Stimulated activated CD4-positive, alpha-beta T cell treated with anti-CD3 and anti-CD28 coated beads, Interleukin-1b, Interleukin-23, amount 100 ng/mL, for 24 hours (primary cell): ENCODE results near the gene CYP27A1.
"Not testable (repeated sequence)": the region's sequence is repeated elsewhere in the genome, so short reads cannot be mapped to it uniquely, and the experiment has no call there.

ENCODE experiments used
- DNase-seq, 4 experiments: peaks; one replicate each; pipeline ENCODE4 v3.0.0-alpha.2; 2020; ENCODE audit warnings: low read depth in 4 of 4, low spot score in 1 of 4

Gene CYP27A1

DNA sequence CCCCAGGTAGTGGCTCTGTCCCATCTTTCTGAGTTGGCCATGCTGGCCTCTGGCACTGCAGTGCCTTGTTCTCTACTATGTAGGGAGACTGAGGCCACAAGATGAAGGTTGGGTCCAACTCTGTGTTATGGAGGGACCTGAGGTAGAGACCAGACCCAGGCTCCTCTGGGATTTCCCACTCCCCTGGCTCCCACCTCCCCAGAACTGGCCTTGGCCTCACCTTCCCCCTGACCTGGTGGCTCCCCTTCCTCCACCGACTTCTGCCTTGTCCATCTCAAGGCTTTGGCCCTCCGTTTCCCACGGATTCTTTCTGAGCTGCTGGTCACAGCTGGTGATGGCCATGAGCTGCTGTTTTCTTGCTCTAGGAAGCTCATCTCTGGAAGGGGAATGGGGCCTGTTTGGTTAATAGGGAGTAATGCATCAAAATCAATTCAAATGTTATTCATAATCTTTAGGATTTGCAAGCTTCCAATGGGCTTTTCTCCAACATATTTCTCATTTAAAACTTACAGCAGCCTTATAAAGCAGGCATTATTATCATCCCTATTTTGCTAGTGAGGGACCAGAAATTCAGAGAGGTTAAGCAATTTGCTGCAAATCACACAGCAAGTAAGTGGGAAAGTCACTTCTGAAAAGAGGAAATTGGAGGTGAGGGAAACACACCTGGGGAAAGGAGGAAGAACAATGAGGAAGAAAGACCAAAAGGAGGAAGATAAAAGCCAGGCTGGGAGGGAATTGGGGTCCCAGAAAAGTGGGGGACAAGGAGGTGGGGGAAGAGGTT, 48.8 kb downstream of the CYP27A1 start:
- DNase-seq: no peak

DNA sequence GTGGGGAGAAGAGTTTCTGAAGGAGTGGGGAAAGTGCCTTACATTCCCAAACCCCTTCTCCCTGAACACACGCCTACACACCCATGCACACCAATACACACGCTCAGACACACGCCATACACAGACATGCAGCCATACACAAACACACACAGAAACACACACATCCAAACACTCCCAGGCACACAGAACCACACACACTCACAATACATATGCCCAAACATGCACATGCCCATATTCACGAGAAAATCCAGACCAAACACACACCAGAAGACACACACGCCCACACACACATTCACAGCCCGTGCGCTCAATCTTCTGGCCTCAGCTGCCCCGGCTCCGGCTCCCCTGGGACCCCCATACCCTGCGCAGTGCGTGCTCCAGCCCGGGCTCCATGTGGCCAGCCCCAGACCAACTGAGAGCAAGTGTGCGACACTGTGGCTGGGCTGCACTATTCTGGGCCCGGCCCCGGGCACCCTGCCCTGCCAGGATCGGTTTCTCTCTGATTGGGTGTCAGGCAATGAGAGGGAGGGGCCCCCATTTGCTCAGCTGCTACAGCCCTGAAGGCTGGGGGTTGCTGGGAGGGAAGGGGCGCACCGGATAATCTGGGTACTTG, 49.5 kb downstream of the CYP27A1 start, which contains the start of gene PRKAG3:
TSS of gene PRKAG3 (minus strand) at position 426 of the 613 bp plus-strand sequence.
- no peak for DNase-seq

DNA sequence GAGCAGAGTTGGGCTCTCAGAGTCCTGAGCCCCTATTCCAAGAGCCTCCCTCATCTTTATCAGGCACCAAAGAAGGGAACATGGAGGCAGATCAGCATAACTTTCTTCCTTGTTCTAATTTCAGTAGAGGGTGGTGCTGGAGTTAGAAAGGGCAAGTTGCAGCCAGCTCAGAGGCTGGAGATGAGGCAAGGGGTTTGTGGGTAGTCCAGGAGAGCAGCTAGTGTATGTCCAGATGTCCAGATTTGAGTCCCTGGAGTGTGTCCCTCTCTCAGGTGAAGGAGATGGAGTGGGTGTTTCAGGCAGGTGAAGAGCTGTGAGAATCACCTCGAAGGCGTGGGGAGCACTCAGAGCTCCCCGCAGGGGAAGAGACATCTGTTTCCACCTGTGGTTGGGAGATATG, 50.1 kb downstream of the CYP27A1 start:
- no peak for DNase-seq

DNA sequence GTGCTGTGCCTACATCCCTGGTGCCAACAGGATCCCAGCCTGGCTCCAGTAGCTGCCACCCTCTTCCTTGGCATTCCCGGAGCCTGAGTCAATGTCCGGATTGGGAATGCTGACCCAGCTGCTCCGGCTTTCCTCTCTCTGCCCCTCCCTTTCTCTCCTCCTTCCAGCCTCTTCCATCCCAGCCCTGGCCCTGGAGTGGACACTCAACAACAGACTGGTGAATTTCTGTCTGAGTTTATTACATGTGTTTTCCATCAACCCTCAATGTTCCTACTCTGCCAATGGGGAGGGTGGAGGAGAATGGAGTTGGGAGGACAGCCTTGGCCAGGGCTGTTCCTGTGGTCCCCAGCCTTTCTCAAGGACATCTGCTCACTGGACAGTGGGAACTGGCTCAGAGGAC, 50.6 kb downstream of the CYP27A1 start:
- no peak for DNase-seq

DNA sequence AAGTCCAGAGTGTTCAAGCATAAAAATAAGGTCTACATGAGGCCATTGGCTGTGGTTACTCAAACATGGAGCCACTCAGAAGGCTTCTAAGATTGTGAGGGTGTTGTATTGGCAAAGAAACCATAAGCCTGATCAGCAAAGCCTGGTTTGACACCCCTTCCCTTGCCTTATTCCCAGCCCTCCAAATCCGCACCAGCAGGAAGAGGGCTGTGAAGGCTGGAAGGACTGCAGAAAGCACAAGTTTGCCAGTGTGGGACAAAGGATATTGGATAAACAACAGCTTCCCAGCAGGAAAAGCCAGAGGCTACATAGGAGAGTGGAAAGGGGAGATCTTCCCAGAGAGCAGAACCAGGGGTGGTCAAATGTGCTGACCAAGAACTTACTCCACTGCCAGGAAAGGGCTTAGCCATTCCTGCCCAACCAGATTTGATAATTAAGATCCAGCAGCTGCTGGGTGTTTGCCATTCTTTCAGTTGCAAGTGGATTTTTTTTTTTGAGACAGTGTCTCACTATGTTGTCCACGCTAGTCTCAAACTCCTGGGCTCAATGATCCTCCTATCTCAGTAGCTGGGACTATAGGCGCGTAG, 51.2 kb downstream of the CYP27A1 start:
- DNase-seq: no peak

DNA sequence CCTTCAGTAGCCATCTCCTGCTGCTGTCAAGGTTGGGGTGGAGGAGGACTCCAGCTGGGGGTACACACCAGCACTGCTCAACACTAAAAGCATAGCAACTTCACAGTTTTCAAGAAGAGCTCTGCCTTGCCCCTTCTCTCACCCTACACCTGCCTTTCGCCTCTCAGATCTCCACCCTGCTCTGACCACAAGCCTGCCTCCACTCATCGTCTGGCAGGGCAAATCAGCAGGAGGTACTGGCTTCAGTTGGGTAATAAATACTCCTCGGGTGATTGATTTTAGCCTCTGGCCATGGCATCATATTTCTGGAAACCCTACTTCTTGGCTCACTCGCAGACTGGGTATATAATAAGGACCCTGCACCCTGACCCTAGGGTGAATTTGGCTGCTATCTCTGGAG, 52.7 kb downstream of the CYP27A1 start:
- no peak for DNase-seq

DNA sequence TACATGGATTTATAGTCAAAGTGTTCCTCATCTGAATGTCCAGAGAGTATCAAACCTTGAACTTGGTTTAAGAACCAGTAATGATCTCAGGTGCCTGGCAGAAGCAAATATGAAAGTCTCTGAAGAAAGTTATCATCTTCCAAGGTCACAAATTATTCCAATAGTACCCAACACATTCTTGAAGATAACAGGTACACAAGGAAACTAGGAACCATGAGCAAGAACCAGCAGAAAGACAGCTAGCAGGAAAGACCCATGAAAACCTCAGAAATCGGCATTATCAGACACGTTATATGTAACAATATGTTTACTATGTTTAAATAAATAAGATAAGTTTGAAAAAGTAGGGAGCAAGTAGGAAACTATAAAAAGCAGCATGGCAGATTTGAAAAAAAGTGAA, 55.5 kb downstream of the CYP27A1 start:
- no peak for DNase-seq

DNA sequence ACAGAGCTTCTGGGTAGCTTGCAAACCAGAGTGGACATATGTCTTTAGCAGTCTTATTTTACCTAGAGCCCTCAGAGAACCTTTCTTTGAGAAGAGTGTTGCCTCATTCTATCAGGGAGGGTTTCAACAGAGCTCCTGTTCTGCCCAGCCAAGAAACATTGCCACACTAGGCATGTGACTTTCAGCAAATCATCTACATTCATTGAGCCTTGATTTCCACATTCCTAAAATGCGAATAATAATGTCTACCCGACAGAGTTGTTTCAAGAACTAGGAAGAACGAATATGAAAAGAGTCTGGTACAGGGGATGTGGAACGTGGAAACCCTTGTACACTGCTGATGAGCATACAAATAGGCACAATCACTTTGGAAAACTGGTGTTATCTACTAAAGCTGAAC, 57.5 kb downstream of the CYP27A1 start:
- DNase-seq: no peak

DNA sequence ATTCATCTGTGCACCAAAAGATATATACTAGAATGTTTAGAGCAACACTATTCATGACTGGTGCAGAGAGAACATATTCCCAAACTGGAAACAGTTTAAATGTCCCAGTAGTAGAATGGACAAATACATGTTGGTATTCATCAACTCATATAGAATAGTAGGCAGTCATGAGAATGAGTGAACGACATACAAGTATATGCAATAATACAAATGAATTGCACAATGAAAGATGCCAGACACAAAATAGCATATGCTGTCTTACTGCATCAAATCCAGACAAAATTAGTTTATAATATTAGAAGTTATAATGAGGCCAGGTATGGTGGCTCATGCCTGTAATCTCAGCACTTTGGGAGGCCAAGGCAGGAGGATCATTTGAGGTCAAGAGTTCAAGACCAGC, 57.9 kb downstream of the CYP27A1 start:
- DNase-seq: no peak

DNA sequence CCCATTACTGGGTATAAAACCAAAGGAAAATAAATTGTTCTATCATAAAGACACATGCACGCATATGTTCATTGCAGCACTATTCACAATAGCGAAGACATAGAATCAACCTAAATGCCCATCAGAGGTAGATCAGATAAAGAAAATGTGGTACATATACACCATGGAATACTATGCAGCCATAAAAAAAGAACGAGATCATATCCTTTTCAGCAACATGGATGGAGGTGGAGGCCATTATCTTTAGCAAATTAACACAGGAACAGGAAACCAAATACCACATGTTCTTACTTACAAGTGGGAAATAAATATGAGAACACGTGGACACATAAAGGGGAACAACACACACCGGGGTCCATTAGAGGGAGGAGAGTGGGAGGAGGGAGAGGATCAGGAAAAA, 62.4 kb downstream of the CYP27A1 start:
- DNase-seq: not testable (repeated sequence)

DNA sequence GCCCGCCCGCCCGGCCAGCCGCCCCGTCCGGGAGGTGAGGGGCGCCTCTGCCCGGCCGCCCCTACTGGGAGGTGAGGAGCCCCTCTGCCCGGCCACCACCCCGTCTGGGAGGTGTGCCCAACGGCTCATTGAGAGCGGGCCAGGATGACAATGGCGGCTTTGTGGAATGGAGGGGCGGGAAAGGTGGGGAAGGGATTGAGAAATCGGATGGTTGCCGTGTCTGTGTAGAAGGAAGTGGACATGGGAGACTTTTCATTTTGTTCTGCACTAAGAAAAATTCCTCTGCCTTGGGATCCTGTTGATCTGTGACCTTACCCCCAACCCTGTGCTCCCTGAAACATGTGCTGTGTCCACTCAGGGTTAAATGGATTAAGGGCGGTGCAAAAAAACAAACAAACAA, 65.0 kb downstream of the CYP27A1 start:
- DNase-seq: not testable (repeated sequence)

DNA sequence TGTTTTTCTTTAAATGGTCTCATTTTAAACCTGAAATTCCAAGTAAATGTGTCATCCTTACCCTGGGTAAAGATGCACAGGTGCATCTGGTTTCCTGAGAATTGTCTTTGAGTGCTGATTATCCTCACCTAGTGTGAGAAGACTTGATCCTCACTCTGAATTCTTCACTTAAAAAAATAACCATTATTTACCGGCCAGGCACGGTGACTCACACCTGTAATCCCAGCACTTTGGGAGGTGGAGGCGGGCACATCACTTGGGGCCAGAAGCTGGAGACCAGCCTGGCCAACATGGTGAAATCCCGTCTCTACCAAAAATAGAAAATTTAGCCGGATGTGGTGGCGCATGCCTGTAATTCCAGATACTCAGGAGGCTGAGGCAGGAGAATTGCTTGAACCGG, 67.8 kb downstream of the CYP27A1 start:
- no peak for DNase-seq

DNA sequence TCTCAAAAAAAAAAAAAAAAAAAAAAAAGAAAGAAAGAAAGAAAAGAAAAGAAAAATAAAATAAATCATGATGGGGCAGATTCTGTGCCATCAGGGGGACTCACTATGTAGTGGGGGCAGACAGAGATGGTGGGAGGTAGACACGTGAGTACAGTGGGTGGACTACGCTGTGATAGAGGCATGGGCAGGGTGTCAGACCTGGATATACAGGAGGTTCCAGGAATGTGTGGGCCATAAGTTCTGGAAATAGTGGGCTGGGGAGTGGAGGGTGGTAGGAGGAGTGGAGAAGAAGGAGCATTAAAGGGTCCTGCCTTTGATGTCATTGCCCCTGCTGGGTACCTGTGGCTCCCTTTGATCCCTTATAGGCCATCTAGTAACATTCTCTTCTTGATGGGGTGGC, 68.8 kb downstream of the CYP27A1 start:
- DNase-seq: no peak

DNA sequence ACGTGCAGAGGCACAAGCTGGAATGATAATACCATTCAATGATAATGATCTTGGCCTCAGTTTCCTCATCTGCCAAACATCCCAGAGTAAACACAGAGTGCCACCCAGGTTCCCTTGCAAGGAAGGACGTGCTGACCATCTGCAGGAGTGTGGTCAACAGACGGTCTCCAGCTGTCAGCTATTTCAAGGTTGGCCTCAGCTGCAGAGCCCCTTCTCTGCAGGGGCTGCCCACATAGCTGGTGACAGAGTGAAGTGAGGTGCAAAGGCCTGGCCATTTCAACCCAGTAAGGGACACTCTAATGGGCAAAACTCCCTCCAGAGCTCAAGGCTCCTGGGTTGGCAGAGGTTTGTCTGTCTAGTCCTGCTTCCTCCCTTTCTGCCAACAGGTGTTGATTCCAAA, 69.3 kb downstream of the CYP27A1 start:
- no peak for DNase-seq

DNA sequence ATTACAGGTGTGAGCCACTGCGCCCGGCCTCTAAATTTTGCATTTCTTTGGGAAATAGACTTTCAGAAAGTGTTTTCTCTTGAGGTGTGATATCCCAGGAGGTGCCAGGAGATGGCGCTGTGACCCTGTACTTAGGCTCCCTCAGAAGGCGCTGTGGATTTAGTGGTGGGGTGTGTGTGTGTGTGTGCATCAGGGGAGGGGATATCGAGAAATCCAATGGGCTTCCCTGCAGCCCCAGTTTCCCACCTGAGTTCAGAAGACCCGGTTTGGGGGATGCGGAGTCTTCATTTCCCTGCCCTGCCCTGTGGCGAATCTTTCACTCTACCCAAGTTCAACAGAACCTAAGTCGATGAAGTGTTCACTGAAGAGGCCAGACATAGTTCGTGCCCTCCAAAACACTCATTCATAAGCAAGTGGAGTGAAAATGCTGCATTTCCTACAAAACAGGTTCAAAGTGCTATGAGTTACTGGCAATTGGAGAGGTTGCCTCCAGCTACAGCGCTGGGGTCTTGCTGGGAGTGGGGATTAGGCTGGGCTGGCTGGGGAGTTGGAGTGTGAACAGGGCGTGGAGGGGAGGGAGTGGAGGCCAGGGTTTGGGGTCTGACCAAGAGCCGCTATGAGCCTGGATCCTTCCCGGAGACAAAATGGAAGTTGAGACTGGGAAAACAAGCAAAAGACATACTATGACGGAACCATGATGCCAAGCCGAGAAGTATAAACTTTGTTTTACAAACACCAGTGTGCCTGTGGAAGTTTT, 71.1 kb downstream of the CYP27A1 start:
- DNase-seq: peak; percentile 36 to 56 (median 48)

DNA sequence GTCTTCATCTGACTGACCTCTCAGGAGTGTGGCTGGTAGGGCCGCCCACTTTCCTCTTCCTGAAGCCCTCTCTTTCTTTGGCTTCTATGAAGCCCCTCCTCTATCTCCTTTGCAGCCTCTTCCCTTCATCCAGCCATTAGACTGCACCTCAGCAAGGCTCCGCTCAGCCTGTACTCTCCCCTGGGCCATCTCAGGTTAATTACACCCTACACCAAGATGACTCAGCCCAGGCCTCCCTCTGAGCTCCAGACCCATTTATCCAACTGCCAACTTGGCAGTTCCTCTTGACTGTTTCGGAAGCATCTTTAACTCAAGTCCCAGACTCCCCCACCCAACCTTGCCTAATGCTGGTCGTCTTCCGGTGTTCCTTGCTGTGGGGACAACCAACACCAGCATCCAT, 71.8 kb downstream of the CYP27A1 start:
- no peak for DNase-seq

DNA sequence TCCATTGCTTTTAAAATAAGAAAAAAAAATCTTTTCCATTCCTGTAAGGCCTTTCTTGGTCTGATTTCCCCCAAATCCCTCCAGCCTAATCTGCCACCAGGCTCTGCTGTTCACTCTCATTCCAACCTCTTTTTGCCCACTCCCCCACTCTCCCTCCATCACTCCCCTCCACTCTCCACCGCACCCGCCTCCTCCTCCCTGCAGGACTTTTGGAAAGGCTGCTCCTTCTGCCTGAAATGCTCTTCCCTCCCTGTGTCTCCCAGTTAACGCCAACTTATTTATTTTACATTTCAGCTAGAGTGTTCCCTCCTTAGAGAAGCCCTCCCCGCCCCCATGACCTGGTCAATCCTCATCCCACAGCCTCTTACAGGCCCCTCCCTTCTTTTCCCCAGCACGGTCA, 72.9 kb downstream of the CYP27A1 start:
- DNase-seq: no peak

DNA sequence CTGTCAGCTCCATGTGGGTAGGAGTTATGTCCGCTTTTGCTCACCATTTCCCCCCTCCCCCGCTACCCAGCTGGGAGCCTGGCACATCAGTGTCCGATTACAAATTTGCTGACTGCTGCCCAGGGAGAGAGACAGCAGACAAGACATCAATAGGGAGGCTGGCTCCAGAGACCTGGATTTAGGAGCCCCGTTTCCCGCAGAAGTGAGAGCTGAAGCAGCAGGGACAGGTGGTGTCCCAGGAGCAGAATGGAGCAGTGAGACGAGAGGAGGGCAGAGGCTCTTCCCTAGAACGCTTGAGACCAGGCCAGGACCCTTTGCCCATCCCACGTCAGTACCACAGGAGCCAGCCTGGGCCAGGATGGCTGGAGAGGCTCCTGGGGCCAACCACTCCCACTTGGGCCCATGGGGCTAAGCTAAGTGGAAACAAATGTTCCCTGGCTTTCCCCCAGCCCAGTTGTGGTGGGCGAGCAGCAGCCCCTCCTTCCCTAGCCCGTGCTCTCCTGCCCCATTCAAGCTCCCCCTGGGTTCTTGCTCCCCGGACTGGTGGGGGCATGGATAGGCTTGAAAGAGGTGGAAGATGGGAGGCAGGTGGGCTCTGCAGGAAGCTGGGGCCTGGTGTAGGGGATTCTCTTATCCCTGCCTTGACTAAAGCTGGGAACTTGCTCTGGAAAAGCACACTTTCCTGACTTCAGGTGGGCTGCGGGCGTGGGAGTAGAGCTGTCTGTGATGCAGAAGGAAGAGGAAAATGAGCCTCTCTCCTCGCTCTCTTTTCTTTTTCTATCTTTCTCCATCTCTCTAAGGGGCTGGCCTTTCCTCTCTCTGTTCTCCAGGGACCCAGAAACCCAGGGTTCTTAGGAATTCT, 73.6 kb downstream of the CYP27A1 start:
- no peak for DNase-seq

DNA sequence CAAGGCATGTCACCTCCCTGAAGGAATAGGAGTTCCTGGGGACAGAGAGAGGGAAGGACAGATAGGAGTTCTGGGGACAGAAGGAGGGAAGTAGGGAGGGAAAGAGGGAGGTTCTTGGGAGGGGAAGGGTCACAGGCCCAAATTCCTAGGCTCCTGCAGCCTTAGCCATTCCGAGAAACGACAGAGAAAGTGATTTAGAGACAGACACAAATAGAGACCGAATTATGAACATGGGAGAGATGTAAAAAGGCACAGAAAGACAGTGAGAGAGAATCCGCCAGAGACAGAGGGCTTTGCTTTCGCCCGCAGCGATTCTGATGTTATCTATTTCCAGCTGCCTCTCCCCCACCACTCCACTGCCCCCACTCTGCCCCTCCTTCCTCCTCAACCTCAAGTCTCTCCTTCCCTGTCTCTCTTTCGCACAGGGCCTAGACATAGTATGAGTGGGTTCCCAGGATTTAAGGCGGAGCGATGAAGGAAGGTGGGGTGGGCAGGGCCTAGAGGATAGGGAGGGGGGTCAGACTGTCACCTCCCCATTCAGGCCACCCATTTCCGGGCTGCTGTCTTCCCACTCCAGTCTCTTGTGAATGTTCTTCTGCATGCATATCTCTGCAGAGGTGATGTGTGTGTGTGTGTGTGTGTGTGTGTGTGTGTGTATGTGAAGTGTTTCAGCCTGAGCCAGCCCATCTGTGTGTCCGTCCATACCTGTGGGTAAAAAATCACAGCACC, 74.4 kb downstream of the CYP27A1 start:
- DNase-seq: no peak

DNA sequence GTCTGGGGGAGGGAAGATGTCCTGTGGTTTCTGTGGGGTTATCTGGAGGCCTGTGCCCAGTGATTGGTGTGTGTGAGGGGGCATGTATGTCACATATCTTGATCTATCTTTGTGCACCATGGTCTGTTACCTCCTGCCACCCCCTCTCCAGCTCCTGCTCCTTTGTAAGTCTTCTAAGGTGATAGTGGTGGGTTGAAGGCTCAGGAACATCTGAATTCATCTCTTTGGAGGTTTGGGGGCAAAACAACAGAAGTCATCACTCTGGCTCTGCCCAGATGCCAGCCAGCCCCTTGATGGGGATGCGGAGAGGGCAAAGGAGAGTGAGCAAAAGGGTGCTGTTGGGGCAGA, 74.9 kb downstream of the CYP27A1 start:
- DNase-seq: no peak
